Left renal pelvis (tissue), 4 donors: ENCODE measurements around the gene BLACAT1. TPM values are rescaled to one million over a fixed set of nuclear protein-coding genes. Genes with fewer than 3 reads are reported as not detected.

ENCODE experiments used
- DNase-seq, 4 donors: peaks; one replicate each; pipeline ENCODE4 v3.0.0-alpha.2; 2013; ENCODE audit warnings: low read depth in 4 of 4, low spot score in 3 of 4
- polyA plus RNA-seq, 4 donors: library from polyadenylated mRNA; unstranded; fragments of 120-200 nt; gene quantifications; one replicate each; pipeline ENCODE4 v1.2.1, GENCODE V29; 2013; ENCODE audit not compliant: insufficient read length in 4 of 4

BLACAT1 gene
- polyA plus RNA-seq, 4 donors: 0.34 to 3.3 (median 2.4) TPM

- no peak for DNase-seq
Observed at GRCh38 chr1:205456868-205457745, 1.3 kb upstream of the BLACAT1 start.

- no peak for DNase-seq
Observed at GRCh38 chr1:205456383-205456867, 580 bp upstream of the BLACAT1 start.

DNA sequence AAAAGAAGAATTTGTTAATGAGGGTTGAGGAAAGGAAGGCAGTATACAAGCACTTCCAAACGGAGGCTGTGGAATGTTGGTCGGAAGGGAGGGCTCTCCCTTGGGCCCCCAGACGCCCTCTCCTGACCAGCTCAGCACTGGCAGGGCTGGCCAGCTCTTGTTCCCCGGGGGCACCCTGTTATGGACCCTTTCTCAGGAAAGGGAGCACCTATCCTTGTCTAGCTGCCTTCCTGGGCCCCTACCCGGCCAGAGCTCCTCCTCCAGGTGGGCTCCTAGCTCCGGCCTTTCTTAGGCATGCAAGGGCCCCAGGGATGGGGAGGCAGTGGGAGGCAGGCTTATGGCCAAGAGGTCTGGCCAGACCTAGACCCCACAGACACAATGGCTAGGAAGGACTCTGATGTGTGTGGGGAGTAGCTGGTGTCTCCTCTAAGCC, 926 bp downstream of the BLACAT1 start:
- DNase-seq: no peak

- no peak for DNase-seq
Observed at GRCh38 chr1:205453466-205453865, 2.4 kb downstream of the BLACAT1 start.

- no peak for DNase-seq
Observed at GRCh38 chr1:205452933-205453332, 2.9 kb downstream of the BLACAT1 start.

DNA sequence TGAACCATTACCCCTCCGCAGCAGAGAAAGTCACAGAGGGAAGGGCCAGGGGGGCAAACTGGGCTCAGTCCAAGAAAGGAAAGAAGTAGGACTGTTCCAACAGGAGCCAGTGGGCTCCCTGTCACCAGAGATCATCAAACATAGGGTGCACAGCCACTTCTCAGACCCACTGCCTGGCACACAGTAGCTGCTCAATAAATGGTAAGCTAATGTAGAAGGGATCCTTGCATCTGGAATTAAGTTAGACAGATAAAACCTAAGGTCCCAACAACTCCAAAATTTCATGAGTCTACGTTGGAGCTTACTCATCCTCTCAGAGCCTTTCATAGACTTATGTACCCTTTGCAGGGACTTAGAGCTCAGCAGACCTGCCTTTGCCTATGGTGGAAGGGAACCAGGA, 3.5 kb downstream of the BLACAT1 start:
- no peak for DNase-seq

DNA sequence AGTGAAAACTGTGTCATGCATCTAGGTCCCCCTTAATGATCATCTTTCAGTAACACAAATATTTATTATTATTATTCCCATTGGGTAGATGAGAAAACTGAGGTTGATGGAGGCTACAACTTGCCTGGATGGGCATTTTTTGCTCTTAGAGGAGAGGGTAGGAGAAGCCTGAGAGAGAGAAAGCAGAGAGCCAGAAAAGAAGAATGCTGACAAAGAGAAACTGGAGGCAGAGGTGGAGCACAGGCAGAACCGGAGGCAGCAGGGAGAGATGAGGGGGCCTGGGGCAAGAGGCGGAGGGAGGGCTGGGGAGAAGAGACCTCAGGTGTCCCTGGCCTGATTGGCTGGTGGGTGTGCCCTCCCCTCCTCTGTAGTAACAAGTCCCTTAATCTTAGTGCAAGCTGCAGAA, 4.1 kb downstream of the BLACAT1 start:
- DNase-seq: no peak

GRCh38 chr1:205451202-205451601, 4.6 kb downstream of the BLACAT1 start:
- DNase-seq: no peak

- DNase-seq: no peak
Observed at GRCh38 chr1:205450448-205450847, 5.4 kb downstream of the BLACAT1 start.

- peak in 1 of 4 donors; percentile 54 for DNase-seq
Observed at GRCh38 chr1:205449750-205450443, 5.9 kb downstream of the BLACAT1 start.

- no peak for DNase-seq
Observed at GRCh38 chr1:205449254-205449749, 6.5 kb downstream of the BLACAT1 start.

DNA sequence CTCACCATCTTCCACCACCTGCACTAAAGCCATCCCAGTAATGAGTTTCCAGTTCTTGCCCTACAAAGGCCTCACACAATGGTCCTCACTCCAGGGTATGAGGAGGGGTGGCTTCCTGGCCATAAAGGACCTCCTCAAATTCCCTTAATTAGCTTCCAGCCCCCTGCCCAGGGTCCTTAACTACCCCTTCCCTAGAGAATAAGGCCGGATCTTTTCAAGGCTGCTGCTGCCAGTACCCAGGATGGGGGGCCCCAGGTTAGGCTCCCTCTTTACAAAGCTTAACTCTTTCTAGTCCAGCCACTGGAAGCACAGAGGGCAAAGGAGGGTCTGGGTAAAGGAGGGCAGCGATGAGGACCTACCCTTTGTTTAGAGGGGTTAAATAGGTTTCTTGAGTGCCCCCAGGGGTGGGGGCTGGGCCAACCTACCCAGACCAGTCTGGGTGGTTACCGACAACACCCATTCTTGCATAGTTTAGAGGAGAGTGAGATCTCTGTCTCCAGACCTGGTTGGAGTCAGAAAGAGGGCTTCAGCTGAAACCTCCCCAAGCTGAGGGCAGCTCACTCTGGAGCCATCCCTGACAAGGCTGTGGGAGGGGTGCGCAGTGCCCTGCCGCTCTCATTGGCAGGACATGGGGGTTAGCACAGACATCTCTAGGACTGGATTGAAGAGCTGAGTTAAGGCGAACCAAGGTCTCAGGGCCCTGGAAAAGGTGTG, 7.1 kb downstream of the BLACAT1 start:
- no peak for DNase-seq

GRCh38 chr1:205447457-205448341, 8.1 kb downstream of the BLACAT1 start:
- no peak for DNase-seq

DNA sequence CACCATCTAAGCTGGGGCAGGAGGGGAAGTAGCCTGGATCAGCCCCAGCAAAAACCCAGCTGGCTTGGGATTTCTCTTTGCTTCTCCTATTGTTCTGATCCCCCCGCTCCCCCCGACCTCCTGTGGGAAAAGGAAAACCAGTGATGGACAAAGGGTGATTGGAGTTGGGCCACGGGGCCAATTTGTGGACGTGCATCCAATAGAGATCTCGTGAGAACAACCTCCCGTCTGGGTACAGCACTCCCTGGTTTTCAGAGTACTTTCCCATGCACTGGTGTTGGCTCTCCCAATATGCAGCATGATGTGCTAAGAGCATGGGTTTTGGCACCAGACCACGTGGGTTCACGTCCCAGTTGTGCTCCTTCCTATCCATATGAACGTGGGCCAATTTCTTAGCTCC, 9.0 kb downstream of the BLACAT1 start:
- DNase-seq: no peak

GRCh38 chr1:205445646-205445935, 10.3 kb downstream of the BLACAT1 start:
- no peak for DNase-seq

- DNase-seq: no peak
Observed at GRCh38 chr1:205444931-205445645, 10.8 kb downstream of the BLACAT1 start.

DNA sequence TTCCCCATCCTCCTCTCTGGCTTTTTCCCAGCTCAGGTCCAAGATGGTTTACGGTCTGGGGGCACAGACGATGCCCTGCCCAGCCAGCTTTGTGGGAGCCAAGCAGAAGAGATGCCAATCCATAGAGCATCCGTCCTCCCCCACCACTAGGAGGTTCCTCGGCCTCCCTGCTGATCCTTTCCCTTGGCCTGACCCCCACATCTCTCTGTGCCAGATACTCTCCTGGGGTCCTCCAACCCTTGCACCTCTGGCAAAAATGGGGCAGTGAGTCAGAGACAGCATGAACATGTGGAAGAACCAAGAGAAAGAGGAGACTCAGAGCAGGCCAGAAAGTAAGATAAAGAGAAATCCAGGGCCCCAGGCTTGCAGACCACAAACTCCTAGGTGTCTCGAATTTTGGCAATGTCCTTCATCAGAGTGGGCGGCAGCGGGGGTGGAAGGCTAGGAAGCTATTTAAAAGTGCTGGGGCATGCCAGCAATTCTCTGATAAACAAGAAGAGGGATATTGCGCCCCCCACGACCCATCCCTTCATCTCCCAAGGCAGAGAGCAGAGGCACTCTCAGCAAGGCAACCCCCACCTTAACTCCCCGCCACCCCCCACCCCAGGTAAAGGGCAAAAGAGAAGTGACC, 11.4 kb downstream of the BLACAT1 start:
- no peak for DNase-seq

DNA sequence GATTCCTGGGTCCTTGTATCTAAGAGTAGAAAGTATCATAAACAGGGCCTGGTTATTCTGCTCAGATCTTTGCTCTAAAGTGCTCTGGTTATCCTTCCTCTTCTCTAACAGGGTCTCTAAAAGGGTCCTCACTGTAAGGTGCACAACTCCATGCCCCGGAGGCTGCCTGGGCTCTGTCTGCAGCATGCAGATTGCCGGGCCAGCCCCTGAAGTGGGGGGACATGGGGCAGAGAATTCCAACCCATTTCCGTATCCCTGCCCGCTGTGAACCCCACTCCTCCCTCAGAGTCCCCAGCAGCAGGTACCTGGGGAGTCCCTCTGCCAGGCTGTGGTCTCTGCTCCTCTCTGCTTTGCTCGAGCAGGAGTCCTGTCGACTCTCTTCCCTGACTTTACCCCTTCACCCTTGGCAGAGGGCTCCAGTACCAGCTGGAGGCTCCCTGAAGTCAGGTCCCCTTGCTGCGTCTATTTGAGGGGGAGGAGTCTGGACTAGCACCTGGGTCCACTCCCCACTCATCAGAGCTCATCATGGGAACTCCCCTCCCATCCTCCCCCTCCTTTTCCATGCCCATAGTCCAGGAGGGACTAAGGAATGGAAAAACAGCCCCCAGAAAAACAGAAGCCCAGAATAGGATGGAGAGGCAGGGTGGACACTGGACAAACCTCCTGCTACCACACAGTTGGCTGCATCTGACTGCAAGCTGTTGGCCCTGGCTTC, 12.1 kb downstream of the BLACAT1 start:
- DNase-seq: no peak
